GM18526 (cell line): ENCODE data around the gene STK10.

ENCODE experiments used
- POLR2A ChIP-seq: IDR thresholded peaks from 3 replicates; pipeline ENCODE4 v1.6.1; 2011; ENCODE audit not compliant: insufficient read length; ENCODE audit errors: extremely low read depth

STK10 gene

GRCh38 chr5:172052450-172053236 is 135.4 kb downstream of the STK10 start:
- TF ChIP-seq POLR2A: no peak

- no peak for TF ChIP-seq POLR2A
These were observed 136.2 kb downstream of the STK10 start for GRCh38 chr5:172051643-172052339.

GRCh38 chr5:172050080-172050479 is 137.9 kb downstream of the STK10 start:
- TF ChIP-seq POLR2A: no peak

GRCh38 chr5:172049226-172049796 is 138.7 kb downstream of the STK10 start:
- TF ChIP-seq POLR2A: no peak

- TF ChIP-seq POLR2A: no peak
These were observed 139.4 kb downstream of the STK10 start for GRCh38 chr5:172048539-172049101.

- no peak for TF ChIP-seq POLR2A
These were observed 139.9 kb downstream of the STK10 start for GRCh38 chr5:172048170-172048422.

GRCh38 chr5:172046593-172046992 is 141.4 kb downstream of the STK10 start:
- no peak for TF ChIP-seq POLR2A

- TF ChIP-seq POLR2A: no peak
These were observed 142.8 kb downstream of the STK10 start for GRCh38 chr5:172045315-172045632.

GRCh38 chr5:172044631-172045314 is 143.3 kb downstream of the STK10 start:
- TF ChIP-seq POLR2A: no peak

GRCh38 chr5:172043865-172044264 is 144.2 kb downstream of the STK10 start:
- no peak for TF ChIP-seq POLR2A

GRCh38 chr5:172042183-172042582 is 145.8 kb downstream of the STK10 start:
- no peak for TF ChIP-seq POLR2A

GRCh38 chr5:172038167-172038566 is 149.9 kb downstream of the STK10 start:
- no peak for TF ChIP-seq POLR2A

GRCh38 chr5:172035049-172035448 is 153.0 kb downstream of the STK10 start:
- TF ChIP-seq POLR2A: no peak

- no peak for TF ChIP-seq POLR2A
These were observed 156.0 kb downstream of the STK10 start for GRCh38 chr5:172031894-172032461.

- TF ChIP-seq POLR2A: no peak
These were observed 158.1 kb downstream of the STK10 start for GRCh38 chr5:172029876-172030275.
